ENCODE results near the gene ALKBH3.

Gene ALKBH3

GRCh38 chr11:43933226-43933607 is 52.6 kb downstream of the ALKBH3 start:
- DNase-seq (ENCODE audit: low spot score): no peak
- in situ Hi-C loops (cut with MboI; ENCODE audit: low sequenced_read_pairs, unreplicated experiment): no loop called here
- no peak for TF ChIP-seq CTCF (IDR thresholded peaks at IDR 0.05; ENCODE audit: borderline replicate concordance, control extremely low read depth, extremely low read depth, insufficient read depth, missing control alignments)

- no peak for DNase-seq (ENCODE audit: low spot score)
- no peak for TF ChIP-seq CTCF (IDR thresholded peaks at IDR 0.05; ENCODE audit: borderline replicate concordance, control extremely low read depth, extremely low read depth, insufficient read depth, missing control alignments)
- in situ Hi-C loops (cut with MboI; ENCODE audit: low sequenced_read_pairs, unreplicated experiment): no loop called here
Observed at GRCh38 chr11:43933608-43934551, 53.2 kb downstream of the ALKBH3 start.

GRCh38 chr11:43934601-43935423 is 54.2 kb downstream of the ALKBH3 start:
- no peak for TF ChIP-seq CTCF (IDR thresholded peaks at IDR 0.05; ENCODE audit: borderline replicate concordance, control extremely low read depth, extremely low read depth, insufficient read depth, missing control alignments)
- in situ Hi-C loops (cut with MboI; ENCODE audit: low sequenced_read_pairs, unreplicated experiment): no loop called here
- no peak for DNase-seq (ENCODE audit: low spot score)

- TF ChIP-seq CTCF (IDR thresholded peaks at IDR 0.05; ENCODE audit: borderline replicate concordance, control extremely low read depth, extremely low read depth, insufficient read depth, missing control alignments): no peak
- no peak for DNase-seq (ENCODE audit: low spot score)
- in situ Hi-C loops (cut with MboI; ENCODE audit: low sequenced_read_pairs, unreplicated experiment): no loop called here
Observed at GRCh38 chr11:43935424-43935979, 54.9 kb downstream of the ALKBH3 start.

GRCh38 chr11:43936076-43936475 is 55.4 kb downstream of the ALKBH3 start:
- in situ Hi-C loops (cut with MboI; ENCODE audit: low sequenced_read_pairs, unreplicated experiment): no loop called here
- no peak for TF ChIP-seq CTCF (IDR thresholded peaks at IDR 0.05; ENCODE audit: borderline replicate concordance, control extremely low read depth, extremely low read depth, insufficient read depth, missing control alignments)

More at GRCh38 chr11:43936076-43936475, 55.4 kb downstream of the ALKBH3 start:
- no peak for DNase-seq (ENCODE audit: low spot score)
